NCI-H146 (cell line): ENCODE measurements around the gene AK8.

ENCODE experiments used
- DNase-seq: peaks from one replicate; lab custom pipeline; 2025; lab: John Stamatoyannopoulos, UW

AK8 gene

DNA sequence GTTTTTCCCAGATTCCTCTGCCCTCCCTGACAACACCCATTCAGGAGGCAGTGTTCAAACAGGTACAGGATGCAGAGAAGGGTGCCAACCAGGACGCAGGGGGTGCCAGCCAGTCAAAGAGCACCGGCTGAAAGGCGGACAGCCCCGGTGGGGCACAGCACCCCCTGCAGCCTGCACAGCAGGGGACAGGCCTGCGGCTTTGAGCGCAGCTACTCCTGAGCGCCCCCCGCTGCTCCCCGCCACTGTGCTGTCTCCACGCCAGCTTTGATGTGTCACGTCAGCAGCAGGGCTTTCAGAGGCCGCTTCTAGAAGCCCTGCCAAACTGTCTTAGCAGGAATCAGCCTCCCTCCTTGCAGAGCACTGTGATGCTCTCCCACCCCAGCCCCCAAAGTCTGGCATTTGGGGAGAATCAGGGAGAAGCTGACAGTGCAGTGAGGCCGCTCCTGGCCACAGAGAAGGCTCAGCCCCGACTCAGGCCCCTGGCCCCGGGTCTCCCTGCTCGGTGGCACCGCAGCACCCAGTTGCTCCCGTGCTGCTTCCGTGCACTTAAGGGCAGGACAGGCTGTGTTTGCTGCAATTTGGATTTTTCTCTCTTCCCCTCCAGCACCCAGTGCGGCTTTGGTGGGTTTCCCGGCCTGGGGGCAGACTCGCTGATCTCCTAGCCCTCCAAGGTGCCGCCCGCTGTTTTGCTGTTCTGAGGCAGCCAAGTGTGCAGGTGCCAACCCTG, 20.3 kb downstream of the AK8 start:
- peak; percentile 41 for DNase-seq

DNA sequence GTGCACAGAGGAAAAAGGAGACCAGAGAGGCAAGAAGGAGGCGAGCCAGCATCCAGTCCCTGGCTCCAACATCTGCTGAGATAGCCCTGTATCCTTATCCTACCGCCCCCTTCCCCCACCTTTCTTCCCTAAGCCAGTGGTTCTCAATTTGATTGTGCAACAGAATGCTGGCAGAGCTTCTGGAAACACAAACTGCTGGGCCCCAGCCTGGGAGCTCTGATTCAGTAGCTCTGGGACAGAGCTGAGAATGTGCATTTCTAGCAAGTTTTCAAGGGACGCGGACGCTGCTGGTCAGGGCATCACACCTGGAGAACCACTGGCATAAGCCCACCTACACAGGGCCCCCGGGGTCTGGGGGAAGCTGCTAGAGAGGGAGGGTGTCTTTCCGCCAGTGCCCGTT, 21.1 kb downstream of the AK8 start:
- DNase-seq = no peak

GRCh38 chr9:132855904-132856303, 22.2 kb downstream of the AK8 start:
- no peak for DNase-seq

DNA sequence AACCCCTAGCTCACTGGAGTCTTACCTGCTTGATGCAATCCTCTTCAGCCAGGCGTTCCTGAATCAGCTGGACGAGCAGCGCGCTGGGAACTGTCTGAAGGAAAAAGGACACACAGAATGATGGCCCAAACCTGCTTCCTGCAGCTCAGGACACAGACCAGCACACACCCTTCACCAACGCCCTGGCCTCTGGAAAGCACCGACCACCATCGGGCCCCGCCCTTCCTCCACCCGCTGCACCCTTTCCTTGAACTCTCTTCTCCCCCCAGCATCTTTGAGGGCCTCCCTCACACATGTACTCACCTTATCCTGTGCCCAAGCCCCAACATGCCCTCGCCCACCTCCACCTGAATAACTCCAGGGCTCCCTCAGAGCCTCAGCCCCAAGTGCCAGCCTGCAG, 23.3 kb downstream of the AK8 start:
- DNase-seq = no peak

DNA sequence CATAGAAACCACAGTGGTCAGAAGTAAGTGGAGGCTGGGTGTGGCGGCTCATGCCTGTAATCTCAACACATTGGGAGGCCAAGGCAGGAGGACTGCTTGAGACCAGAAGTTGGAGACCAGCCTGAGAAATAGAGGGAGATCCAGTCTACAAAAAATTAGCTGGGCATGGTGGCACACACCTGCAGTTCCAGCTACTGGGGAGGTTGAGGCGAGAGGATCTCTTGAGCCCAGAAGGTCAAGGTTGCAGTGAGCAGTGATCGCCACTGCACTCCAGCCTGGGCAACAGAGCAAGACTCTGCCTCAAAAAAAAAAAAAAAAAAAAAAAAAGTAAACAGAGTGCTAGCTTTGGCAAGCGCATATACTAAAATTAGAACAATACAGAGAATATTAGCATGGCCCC, 24.6 kb downstream of the AK8 start:
- no peak for DNase-seq

GRCh38 chr9:132849185-132849706, 28.8 kb downstream of the AK8 start:
- DNase-seq = peak; percentile 18

DNA sequence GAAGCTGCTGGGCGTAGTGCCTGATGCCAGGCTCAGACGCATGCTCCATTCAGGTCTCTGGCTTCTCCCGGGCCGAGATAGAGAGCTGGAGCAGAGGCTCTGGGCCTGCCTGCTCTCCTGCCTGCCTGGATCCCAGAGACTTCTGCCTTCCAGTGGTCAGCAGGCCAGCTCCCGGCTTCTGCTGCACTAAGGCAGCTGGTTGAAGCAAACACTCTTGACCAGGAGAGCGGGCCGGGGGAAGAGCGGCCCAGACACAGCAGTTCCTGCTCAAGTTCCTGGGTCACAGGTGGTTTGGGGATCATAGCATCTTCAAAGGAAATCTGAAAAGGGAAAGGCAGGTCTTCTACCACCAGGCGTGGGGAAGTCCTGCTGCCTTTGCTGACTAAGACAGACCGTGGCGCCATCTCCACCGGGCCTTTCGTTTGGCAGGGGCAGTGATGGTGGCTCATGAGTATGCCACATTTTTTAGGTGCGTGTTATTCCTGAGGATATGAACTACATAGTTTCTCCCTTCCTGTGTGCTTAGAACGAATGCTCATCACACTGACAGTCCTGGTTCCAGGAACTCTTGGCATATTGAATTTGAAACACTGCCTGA, 31.1 kb downstream of the AK8 start:
- no peak for DNase-seq

- DNase-seq = no peak
These were observed 31.8 kb downstream of the AK8 start for GRCh38 chr9:132846109-132846917.

- DNase-seq = no peak
These were observed 35.7 kb downstream of the AK8 start for GRCh38 chr9:132842124-132843044.

- no peak for DNase-seq
These were observed 37.1 kb downstream of the AK8 start for GRCh38 chr9:132840980-132841379.

- DNase-seq = no peak
These were observed 39.8 kb downstream of the AK8 start for GRCh38 chr9:132838291-132838690.

- DNase-seq = no peak
These were observed 40.4 kb downstream of the AK8 start for GRCh38 chr9:132837501-132838286.

DNA sequence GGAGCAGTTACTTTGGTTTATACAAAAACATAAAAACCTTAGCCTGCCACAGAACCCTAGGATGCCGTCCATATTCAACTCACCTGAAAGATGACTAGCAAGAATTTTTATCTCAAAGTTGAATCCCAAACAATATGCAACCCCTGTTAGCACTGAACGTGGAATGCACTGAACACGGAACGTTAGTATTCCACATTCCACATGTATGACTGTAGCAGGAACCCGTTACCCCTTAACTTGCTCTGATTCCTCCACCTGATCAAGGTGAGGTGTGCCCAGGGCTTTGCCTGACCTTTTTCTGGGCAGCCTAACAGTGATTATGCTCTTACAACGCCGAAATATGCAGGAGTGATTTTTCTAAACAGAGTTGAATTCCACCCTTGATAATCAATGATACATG, 43.7 kb downstream of the AK8 start:
- no peak for DNase-seq

DNA sequence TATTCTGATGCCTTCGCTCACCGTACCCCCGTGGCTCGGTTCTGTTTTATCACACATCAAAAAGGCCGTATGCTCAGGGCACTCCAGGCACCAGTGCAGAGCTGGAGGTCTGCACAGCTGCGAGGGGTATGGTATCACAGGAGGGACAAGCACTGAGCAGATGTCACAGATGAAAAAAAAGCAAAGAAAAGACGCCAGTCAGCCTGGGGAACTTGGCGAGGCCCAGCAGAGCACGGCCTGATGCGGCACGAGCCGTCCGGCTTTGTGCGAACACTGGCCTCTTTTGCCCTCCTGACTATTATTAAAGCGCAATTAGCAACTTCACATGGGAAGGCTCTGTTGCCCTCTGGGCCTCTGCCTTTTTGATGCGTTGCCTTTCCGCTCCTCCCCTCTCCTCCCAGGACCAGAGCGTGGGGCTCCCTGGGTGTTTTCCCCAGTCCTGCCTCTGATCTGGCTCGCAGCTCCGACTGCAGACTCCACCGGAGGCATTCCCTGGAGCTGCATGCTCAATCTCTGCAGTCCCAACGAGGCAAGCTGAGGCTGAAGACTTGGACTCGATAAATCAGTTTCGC, 44.4 kb downstream of the AK8 start:
- DNase-seq = no peak

DNA sequence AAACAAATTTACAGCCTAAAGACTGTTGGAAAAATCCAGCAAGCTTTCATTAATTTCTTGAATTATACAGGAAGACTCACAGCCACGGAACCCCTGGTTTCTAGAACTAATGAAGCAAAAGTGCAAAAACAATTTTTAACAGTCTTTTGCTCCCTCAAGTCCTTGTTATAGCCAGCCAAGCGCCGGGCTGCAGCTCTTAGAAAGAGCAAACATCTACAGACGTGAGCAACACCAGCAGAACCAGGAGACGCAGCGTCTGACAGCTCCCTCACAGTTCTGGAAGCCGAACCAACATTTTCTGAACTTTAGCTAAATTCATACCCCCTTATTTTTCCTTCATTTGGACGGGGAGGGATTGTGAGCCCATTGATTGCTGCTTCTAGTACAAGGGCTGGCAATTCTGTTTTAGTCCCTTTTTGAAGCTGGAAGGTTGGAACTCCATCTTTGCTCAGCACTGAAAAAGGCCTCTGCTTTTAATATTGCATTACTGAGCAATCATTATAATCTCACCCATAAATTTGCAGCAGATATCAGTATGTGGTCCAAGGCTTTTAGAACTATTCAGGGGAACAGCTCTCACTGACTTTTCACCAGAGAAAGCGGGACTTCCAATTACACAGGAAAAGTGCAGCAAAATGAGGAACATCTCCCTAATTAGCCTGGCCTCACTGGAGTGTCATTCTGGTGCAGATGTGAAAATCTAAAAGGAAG, 45.8 kb downstream of the AK8 start:
- DNase-seq = no peak

GRCh38 chr9:132828201-132828770, 49.8 kb downstream of the AK8 start:
- DNase-seq = no peak

DNA sequence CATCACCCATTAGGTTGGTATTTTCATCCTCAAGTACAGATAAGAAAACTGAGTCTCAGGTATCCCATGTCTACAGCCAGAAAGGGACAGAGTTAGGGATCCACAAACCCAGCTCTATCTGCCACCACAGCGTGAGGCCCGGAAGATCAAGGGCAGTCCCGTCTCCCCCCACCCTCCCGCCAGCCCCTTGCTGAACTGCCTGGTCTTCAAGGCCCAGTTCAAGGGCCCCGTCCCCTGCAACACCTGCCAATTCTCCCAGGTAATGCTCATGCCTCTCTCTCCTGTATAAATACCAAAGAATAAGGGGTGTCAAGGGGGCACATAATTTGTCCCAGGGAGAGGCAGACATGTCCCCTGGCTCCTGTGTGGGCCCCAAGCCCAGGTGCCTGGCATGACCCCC, 50.7 kb downstream of the AK8 start:
- no peak for DNase-seq

GRCh38 chr9:132826621-132827365, 51.3 kb downstream of the AK8 start:
- no peak for DNase-seq

DNA sequence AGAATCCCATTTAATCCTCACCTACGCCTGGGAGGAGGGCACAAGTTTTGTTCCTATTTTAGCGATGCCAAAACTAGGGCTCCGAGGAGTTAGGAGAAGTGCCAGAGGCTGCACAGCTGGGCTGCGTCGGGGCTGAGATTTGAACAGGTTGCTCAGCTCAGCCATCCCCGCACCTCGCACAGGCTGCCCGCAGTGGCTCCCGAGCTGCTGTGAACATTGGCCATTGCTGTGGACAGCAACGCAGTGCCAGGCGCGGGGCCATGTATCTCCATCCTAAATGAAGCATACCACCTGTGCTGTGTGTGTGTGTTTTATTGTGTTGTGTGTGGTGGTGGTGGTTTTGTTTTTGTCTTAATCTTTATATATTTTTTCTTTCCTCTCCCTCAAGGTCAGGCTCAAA, 52.0 kb downstream of the AK8 start:
- DNase-seq = no peak
